ENCODE results near the gene EXD2.

DNA sequence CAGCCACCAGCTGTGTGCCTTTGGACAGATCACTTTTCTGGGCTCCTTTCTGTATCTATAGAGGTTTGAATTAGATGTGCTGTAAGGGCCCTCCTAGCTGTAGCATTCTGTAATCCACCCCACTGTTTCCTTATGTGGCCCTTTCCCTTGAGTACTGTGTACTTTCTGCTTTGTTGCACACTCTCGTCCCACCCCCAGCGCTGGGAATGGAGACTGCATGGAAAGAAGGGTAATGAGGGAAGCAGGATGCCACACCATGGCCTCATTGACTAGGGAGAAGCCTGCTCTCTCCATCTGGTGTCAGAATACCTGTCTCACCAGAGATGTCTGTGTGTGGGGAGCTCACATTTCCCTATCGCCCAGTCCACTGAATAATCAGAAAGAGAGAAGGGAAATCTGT is 55.0 kb downstream of the EXD2 start:
- TF ChIP-seq, protein P1, sequence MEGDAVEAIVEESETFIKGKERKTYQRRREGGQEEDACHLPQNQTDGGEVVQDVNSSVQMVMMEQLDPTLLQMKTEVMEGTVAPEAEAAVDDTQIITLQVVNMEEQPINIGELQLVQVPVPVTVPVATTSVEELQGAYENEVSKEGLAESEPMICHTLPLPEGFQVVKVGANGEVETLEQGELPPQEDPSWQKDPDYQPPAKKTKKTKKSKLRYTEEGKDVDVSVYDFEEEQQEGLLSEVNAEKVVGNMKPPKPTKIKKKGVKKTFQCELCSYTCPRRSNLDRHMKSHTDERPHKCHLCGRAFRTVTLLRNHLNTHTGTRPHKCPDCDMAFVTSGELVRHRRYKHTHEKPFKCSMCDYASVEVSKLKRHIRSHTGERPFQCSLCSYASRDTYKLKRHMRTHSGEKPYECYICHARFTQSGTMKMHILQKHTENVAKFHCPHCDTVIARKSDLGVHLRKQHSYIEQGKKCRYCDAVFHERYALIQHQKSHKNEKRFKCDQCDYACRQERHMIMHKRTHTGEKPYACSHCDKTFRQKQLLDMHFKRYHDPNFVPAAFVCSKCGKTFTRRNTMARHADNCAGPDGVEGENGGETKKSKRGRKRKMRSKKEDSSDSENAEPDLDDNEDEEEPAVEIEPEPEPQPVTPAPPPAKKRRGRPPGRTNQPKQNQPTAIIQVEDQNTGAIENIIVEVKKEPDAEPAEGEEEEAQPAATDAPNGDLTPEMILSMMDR (IDR thresholded peaks at IDR 0.05) = no peak
- no peak for TF ChIP-seq POLR2A (IDR thresholded peaks at IDR 0.05)

Measured in lower leg skin (tissue), 3 donors.